DMS53 treated with DMSO at 0.1 percent for 48 hours (cell line): Measurements from ENCODE around the gene FAM156A.
"Not testable (repeated sequence)": the region's sequence is repeated elsewhere in the genome, so short reads cannot be mapped to it uniquely, and the experiment has no call there.

Source experiments
- DNase-seq: peaks from one replicate; lab custom pipeline; 2025; ENCODE audit not compliant: unreplicated experiment; lab: John Stamatoyannopoulos, UW

The FAM156A gene

GRCh38 chrX:52958113-52958959 is at the start of gene FAM156A:
Gene FAM156A (minus strand): TSS chrX:52958518. CDS start chrX:52948588, 9,930 bp downstream.
- DNase-seq: not testable (repeated sequence)

- DNase-seq: no peak
Measured at GRCh38 chrX:53005327-53005726, 47.0 kb upstream of the FAM156A start.

GRCh38 chrX:53004811-53005210 is 46.5 kb upstream of the FAM156A start:
- no peak for DNase-seq

- DNase-seq: no peak
Measured at GRCh38 chrX:53004038-53004437, 45.7 kb upstream of the FAM156A start.

GRCh38 chrX:53003111-53003510 is 44.8 kb upstream of the FAM156A start:
- DNase-seq: no peak

GRCh38 chrX:53001958-53002357 is 43.6 kb upstream of the FAM156A start:
- DNase-seq: no peak

GRCh38 chrX:53000447-53001135 is 42.3 kb upstream of the FAM156A start:
- DNase-seq: no peak

- no peak for DNase-seq
Measured at GRCh38 chrX:52995987-52996331, 37.6 kb upstream of the FAM156A start.

GRCh38 chrX:52995135-52995986 is 37.0 kb upstream of the FAM156A start:
- peak; percentile 93 for DNase-seq

GRCh38 chrX:52990848-52991247 is 32.5 kb upstream of the FAM156A start:
- no peak for DNase-seq

- peak; percentile 30 for DNase-seq
Measured at GRCh38 chrX:52990011-52990631, 31.8 kb upstream of the FAM156A start.

GRCh38 chrX:52988985-52989917 is 30.9 kb upstream of the FAM156A start:
- peak; percentile 33 for DNase-seq

GRCh38 chrX:52983321-52984000 is 25.1 kb upstream of the FAM156A start:
- DNase-seq: no peak

- DNase-seq: no peak
Measured at GRCh38 chrX:52979993-52980392, 21.7 kb upstream of the FAM156A start.

GRCh38 chrX:52979568-52979967 is 21.2 kb upstream of the FAM156A start:
- DNase-seq: no peak

- DNase-seq: no peak
Measured at GRCh38 chrX:52977953-52978352, 19.6 kb upstream of the FAM156A start.

- not testable (repeated sequence) for DNase-seq
Measured at GRCh38 chrX:52975576-52975975, 17.3 kb upstream of the FAM156A start.

- DNase-seq: not testable (repeated sequence)
Measured at GRCh38 chrX:52974336-52974992, 16.1 kb upstream of the FAM156A start.

GRCh38 chrX:52967922-52968321 is 9.6 kb upstream of the FAM156A start:
- DNase-seq: not testable (repeated sequence)
